H54 (cell line): ENCODE data around the gene ARHGAP19.
"Not testable (repeated sequence)": the region's sequence is repeated elsewhere in the genome, so short reads cannot be mapped to it uniquely, and the experiment has no call there.

Source experiments
- DNase-seq: peaks from one replicate; pipeline ENCODE4 v3.0.0; 2011; ENCODE audit warnings: low spot score, mixed read lengths; ENCODE audit not compliant: insufficient read length
- FAIRE-seq: peaks from 3 replicates; lab custom pipeline; 2011; peaks lifted over from hg19 to GRCh38; lab: Jason Lieb, UNC
- POLR2A ChIP-seq: IDR thresholded peaks from 2 replicates; pipeline ENCODE4 v1.6.1; 2011; ENCODE audit warnings: low read depth, mild to moderate bottlenecking, low read length

Gene ARHGAP19

GRCh38 chr10:97312897-97313296 lies 20.5 kb upstream of the ARHGAP19 start:
- DNase-seq (no peak), FAIRE-seq (no peak)
- no peak for TF ChIP-seq POLR2A

GRCh38 chr10:97311111-97311626 lies 18.7 kb upstream of the ARHGAP19 start:
- no peak for TF ChIP-seq POLR2A

GRCh38 chr10:97307866-97308780 lies 15.7 kb upstream of the ARHGAP19 start:
- DNase-seq (no peak), FAIRE-seq (no peak)
- TF ChIP-seq POLR2A: no peak

More at GRCh38 chr10:97311111-97311626, 18.7 kb upstream of the ARHGAP19 start:
- DNase-seq (no peak), FAIRE-seq (no peak)

GRCh38 chr10:97307441-97307840 lies 15.0 kb upstream of the ARHGAP19 start:
- DNase-seq (no peak), FAIRE-seq (no peak)
- no peak for TF ChIP-seq POLR2A

- DNase-seq: no peak
- no peak for TF ChIP-seq POLR2A
- FAIRE-seq: no peak
Measured at GRCh38 chr10:97302088-97302791, 9.8 kb upstream of the ARHGAP19 start.

GRCh38 chr10:97300980-97301379 lies 8.5 kb upstream of the ARHGAP19 start:
- TF ChIP-seq POLR2A: no peak
- DNase-seq: no peak
- FAIRE-seq: no peak

- TF ChIP-seq POLR2A: no peak
- FAIRE-seq (no peak), DNase-seq (no peak)
Measured at GRCh38 chr10:97298223-97298571, 5.8 kb upstream of the ARHGAP19 start.

- no peak for DNase-seq
Measured at GRCh38 chr10:97297556-97298222, 5.3 kb upstream of the ARHGAP19 start.

GRCh38 chr10:97292862-97293198 lies 393 bp upstream of the ARHGAP19 start:
- FAIRE-seq (no peak), DNase-seq (no peak)
- no peak for TF ChIP-seq POLR2A

More at GRCh38 chr10:97297556-97298222, 5.3 kb upstream of the ARHGAP19 start:
- no peak for FAIRE-seq
- no peak for TF ChIP-seq POLR2A

- no peak for FAIRE-seq
- DNase-seq: no peak
- no peak for TF ChIP-seq POLR2A
Measured at GRCh38 chr10:97291357-97292096, 910 bp downstream of the ARHGAP19 start.

- DNase-seq, FAIRE-seq: not testable (repeated sequence)
Measured at GRCh38 chr10:97290576-97291356, 1.7 kb downstream of the ARHGAP19 start.

- DNase-seq, FAIRE-seq: not testable (repeated sequence)
Measured at GRCh38 chr10:97290076-97290475, 2.4 kb downstream of the ARHGAP19 start.

GRCh38 chr10:97280783-97281182 lies 11.7 kb downstream of the ARHGAP19 start:
- FAIRE-seq (no peak), DNase-seq (no peak)
- no peak for TF ChIP-seq POLR2A
